Endometrial microvascular endothelial cells (primary cell): ENCODE measurements around the gene S100G. TPM values are rescaled to one million over a fixed set of nuclear protein-coding genes. Genes with fewer than 3 reads are reported as not detected.
"Not testable (repeated sequence)": the region's sequence is repeated elsewhere in the genome, so short reads cannot be mapped to it uniquely, and the experiment has no call there.

ENCODE experiments used
- in situ Hi-C: cut with HindIII; loops from 2 replicates; pipeline ENCODE4 v1.10.0; 2017; ENCODE audit warnings: low sequenced_read_pairs, low pct_unique_long_range_greater_than_20kb; ENCODE audit errors: inconsistent ontology term
- total RNA-seq: library from RNA; depleted of rRNA; stranded (reverse); fragments of >200 nt; gene quantifications from one replicate; pipeline ENCODE4 v1.2.3, GENCODE V29; 2015; ENCODE audit errors: inconsistent ontology term

Gene S100G
- not detected for total RNA-seq

GRCh38 chrX:16649858-16650257 lies at the start of gene S100G:
S100G (plus strand) TSS chrX:16650158; CDS start chrX:16651007, 849 bp downstream.
- in situ Hi-C loops, result no loop called here

DNA sequence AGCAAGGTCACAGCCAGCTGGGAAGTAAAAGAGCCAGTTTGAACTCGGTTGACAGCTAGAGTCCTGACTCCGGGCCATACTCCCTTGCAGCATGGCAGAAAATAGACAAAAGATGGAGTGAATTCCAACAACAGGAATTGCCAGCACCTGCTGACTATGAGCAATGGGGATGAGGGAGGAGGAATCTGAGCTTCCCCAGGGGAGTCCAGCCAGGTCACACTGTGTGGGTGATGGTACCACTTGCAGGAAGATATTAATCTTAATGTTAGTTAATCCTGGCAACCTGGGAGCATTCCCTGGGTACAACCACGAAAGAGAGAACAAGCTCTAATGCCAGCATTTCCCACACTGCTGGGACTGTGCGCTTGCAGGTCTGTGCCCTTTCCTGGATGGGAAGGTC lies 48.1 kb upstream of the S100G start:
- in situ Hi-C loops, result no loop called here

GRCh38 chrX:16603235-16603634 lies 46.7 kb upstream of the S100G start:
- in situ Hi-C loops, result not testable (repeated sequence)

- in situ Hi-C loops, result no loop called here
These were observed 46.1 kb upstream of the S100G start for GRCh38 chrX:16603822-16604221.

DNA sequence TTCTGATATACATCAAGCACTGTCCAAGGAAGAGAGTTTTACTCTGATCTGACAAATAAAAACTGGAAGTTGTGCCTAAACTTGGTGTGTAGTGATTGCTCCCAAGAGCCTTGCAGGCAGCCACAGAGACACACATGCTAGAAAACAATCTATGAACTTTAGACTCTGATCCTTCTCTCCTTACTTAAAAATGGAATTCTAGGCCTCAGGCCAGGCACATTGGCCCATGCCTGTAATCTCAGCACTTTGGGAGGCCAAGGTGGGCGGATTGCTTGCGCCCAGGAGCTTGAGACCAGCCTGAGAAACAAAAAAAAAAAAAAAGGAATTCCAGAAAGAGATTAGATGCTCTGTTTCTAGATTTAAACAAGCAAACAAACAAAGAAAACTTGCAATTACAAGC lies 45.6 kb upstream of the S100G start:
- in situ Hi-C loops, result no loop called here

DNA sequence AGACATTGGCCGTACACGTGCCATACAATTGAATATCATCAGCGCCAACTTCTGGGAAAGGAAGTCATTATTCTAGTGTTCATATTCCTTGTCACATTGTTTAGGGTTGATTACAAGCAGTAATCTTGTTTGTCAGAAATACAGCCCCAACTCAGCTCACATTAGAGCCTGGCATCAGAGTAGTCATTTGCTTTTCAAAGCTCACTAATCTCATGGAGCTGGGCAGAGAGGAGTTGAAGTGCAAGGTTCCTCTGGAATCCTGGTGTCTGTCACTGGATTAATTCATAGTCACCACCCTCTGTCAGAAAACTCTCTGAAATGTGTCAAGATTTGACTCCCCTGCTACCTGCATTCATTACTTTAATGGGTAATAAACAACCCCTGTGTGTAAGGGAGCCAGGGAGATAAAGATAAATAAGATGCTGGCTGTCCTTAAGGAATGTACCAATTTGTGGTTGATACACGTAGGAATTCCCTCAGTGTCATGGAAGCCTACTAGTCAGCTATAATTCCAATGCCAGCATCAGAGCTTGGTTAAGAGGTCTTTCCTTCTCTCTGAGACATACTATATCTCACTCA lies 43.7 kb upstream of the S100G start:
- in situ Hi-C loops, result no loop called here

DNA sequence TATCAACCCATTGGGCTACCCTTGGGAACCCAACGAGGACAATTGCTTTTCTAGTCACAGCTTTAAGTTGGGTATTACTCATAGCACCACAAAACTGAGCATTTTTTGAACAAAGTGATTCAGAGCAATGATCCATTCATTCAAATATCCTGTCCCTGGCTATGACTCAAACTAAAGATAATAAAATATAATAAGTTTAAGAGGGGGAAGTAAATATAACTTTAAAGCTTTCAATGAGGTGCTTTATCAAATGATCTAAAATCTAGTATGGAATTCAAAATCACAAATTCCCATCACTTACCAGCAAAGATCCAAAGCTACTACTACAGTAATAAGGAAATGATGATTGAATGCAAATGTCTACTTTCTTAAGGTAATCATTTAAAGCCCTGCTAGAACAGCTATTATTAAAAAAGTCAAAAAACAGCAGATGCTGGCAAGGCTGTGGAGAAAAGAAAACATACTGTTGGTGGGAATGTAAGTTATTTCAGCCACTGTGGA lies 39.8 kb upstream of the S100G start:
- in situ Hi-C loops, result no loop called here

DNA sequence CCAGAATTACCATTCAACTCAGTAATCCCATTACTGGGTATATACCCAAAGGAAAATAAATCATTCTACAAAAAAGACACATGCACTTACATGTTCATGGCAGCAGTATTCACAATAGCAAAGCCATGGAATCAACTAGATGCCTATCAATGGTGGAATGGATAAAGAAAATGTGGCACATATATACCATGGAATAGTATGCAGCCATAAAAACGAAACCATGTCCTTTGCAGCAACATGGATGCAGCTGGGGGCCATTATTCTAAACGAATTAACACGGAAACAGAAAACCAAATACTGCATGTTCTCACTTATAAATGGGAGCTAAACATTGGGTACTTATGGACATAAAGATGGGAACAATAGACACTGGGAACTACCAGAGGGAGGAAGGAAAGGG lies 39.3 kb upstream of the S100G start:
- in situ Hi-C loops, result not testable (repeated sequence)

DNA sequence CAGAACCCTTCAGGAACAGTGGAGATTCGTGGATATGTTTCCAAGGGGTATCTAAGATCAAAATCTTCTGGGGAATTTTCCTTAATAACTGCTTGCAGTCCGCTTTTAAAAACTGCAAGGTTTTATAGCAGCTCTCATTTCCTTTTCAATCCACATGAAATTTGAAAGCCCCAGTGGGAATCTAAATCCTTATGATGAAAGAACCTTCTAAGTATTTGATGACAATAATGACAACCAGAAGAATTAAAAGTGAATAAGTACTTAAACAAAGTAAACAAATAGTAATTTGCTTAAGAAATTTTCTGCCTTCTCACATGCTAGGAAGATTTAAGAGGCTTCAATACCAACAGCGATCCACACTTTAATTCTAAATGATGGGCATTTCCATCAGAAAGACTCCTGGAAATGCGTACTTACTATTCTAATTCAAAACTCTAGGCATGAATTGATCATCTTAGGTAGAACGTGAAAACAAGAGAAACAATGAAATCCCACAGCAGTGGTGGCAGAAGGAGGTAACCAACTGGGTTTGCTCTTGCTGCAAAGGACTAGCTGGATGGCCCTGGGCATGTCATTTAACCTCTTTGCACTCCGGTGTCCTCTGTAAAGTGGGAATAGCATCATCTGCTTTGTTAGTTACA lies 37.6 kb upstream of the S100G start:
- in situ Hi-C loops, result no loop called here

DNA sequence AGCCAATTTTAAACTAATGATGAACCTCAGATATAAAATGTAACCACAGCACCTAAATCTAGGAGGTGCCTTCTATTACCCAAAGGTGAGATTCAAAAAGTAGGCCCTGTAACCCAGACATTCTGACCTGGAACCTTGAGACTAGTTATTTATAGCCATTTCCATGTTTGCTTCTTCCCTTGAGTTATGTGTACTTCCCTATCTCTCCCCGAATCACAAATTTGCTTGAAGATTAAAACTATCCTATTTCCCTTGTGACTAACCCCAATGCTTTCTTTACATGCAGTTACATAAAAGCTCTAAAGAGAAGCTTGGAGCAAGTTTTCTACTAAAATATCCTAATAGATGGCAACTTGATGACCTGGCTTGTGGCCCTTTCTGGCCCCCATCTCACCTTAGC lies 32.6 kb upstream of the S100G start:
- in situ Hi-C loops, result no loop called here

GRCh38 chrX:16618422-16618821 lies 31.5 kb upstream of the S100G start:
- in situ Hi-C loops, result no loop called here

GRCh38 chrX:16619024-16619423 lies 30.9 kb upstream of the S100G start:
- in situ Hi-C loops, result no loop called here

- in situ Hi-C loops, result not testable (repeated sequence)
These were observed 21.4 kb upstream of the S100G start for GRCh38 chrX:16628511-16628910.

DNA sequence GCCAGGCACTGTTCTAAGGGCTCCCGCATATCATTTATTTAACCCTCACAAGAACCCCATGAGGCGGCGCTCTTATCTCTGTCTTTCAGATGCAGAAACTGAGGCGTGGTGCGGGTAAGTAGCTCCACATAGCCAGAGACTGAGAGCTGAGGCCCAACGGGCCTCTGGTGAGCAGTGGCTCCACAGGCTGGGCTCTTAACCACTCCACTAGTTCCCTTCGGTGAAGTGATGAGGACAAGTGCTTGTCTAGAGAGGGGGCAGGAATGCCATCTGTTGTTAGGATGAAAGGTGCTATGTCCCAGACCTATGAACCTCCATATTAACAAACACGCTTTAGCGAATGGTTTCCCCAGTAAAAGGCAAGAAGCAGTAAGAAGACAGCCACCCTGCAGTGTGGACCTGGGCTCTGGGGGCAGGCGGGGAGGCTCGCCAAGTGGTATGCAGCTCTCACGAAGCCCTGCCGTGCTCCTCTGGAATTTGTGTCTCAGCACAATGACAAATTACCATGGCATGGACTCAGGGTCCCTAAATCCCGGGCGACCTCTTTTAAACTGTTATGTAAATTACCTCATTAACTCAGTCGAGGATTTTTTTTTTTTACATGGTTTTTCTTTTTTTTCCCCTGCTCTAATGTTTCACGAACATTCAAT lies 20.9 kb upstream of the S100G start:
- in situ Hi-C loops, result no loop called here

GRCh38 chrX:16629909-16630308 lies 20.0 kb upstream of the S100G start:
- in situ Hi-C loops, result no loop called here

GRCh38 chrX:16633754-16634153 lies 16.2 kb upstream of the S100G start:
- in situ Hi-C loops, result no loop called here

DNA sequence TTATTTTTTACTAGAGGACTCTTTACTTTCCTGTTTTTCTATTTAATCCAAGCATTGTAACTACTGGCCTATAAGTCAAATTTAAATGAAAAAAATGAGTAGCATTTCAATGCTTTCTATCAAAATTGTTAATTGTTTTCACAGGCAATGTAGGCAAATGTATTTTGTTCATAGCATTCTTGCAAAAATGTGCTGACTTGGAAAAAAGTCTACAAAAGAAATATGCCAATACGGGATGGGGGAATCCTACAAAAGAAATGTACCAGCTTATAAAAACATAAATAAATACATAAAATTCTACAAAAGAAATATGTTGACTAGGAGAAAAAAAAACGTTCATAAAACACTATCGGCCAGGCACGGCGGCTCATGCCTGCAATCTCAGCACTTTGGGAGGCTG lies 14.9 kb upstream of the S100G start:
- in situ Hi-C loops, result no loop called here

GRCh38 chrX:16635596-16635995 lies 14.4 kb upstream of the S100G start:
- in situ Hi-C loops, result no loop called here

- in situ Hi-C loops, result no loop called here
These were observed 11.4 kb upstream of the S100G start for GRCh38 chrX:16638533-16638932.

DNA sequence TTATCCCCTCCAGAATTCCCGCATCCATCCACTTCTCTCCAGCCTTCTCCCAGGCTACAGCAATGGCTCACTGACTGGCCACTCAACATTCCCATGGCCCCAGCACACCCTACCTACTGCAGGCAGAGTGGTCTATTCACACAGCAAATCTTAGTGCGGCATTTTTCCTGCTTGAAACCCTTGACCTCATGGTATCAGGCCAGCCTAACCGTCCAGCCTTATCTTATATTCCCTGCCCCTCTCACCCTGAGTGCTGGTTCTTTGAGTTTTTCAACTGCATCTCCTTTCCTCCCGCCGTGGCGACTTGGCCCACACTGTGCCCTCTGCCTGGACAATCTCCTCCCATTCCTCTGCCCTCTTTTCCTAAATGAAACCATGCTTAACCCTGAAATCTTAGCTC lies 10.0 kb upstream of the S100G start:
- in situ Hi-C loops, result no loop called here
